GM19324 (cell line): ENCODE data around the gene LRRN4CL.
A peak's percentile ranks its signal among the peaks of the same experiment; 100 is the strongest.
"Not testable (repeated sequence)": the region's sequence is repeated elsewhere in the genome, so short reads cannot be mapped to it uniquely, and the experiment has no call there.

Experiments
- ATAC-seq: cut with Tn5 transposase; IDR thresholded peaks from one replicate; pipeline ENCODE4 v1.9.1; 2021; ENCODE audit warnings: mild to moderate bottlenecking, moderate library complexity; ENCODE audit not compliant: unreplicated experiment, low FRiP score

LRRN4CL gene

GRCh38 chr11:62689421-62690183, at the start of gene LRRN4CL:
TSS of gene LRRN4CL (minus strand) at chr11:62689530. CDS start at chr11:62688508, 1,022 bp downstream.
- no peak for ATAC-seq

GRCh38 chr11:62737196-62737595, 47.9 kb upstream of the LRRN4CL start:
- no peak for ATAC-seq

- ATAC-seq = no peak
These were observed 43.5 kb upstream of the LRRN4CL start for GRCh38 chr11:62732830-62733229.

- not testable (repeated sequence) for ATAC-seq
These were observed 40.7 kb upstream of the LRRN4CL start for GRCh38 chr11:62730076-62730475.

GRCh38 chr11:62728171-62728988, 39.0 kb upstream of the LRRN4CL start, which contains the start of gene TTC9C:
TSS of gene TTC9C (plus strand) at chr11:62728486. CDS start at chr11:62728849, 363 bp downstream.
- peak; percentile 18 for ATAC-seq

- ATAC-seq = peak; percentile 63
These were observed 38.5 kb upstream of the LRRN4CL start for GRCh38 chr11:62727872-62728170.

GRCh38 chr11:62727165-62727871, 38.0 kb upstream of the LRRN4CL start, which contains the start of gene HNRNPUL2:
TSS of gene HNRNPUL2 (minus strand) at chr11:62727457. CDS start at chr11:62727156, 301 bp downstream.
- ATAC-seq = peak; percentile 83

- ATAC-seq = no peak
These were observed 37.5 kb upstream of the LRRN4CL start for GRCh38 chr11:62726915-62727164.

GRCh38 chr11:62726156-62726914, 37.0 kb upstream of the LRRN4CL start:
- no peak for ATAC-seq

GRCh38 chr11:62725646-62726045, 36.3 kb upstream of the LRRN4CL start:
- no peak for ATAC-seq

GRCh38 chr11:62724171-62724570, 34.8 kb upstream of the LRRN4CL start:
- ATAC-seq = no peak

- ATAC-seq = no peak
These were observed 32.7 kb upstream of the LRRN4CL start for GRCh38 chr11:62721994-62722393.

- ATAC-seq = no peak
These were observed 30.1 kb upstream of the LRRN4CL start for GRCh38 chr11:62719302-62719978.

GRCh38 chr11:62716816-62717215, 27.5 kb upstream of the LRRN4CL start:
- no peak for ATAC-seq

- no peak for ATAC-seq
These were observed 26.9 kb upstream of the LRRN4CL start for GRCh38 chr11:62716206-62716605.

GRCh38 chr11:62715150-62716130, 26.1 kb upstream of the LRRN4CL start:
- no peak for ATAC-seq

GRCh38 chr11:62713343-62713742, 24.0 kb upstream of the LRRN4CL start:
- ATAC-seq = no peak

GRCh38 chr11:62712861-62713260, 23.5 kb upstream of the LRRN4CL start:
- no peak for ATAC-seq

- ATAC-seq = no peak
These were observed 23.0 kb upstream of the LRRN4CL start for GRCh38 chr11:62712276-62712812.
